ENCODE data around the gene DDR1.
A peak's percentile ranks its signal among the peaks of the same experiment; 100 is the strongest.

DDR1 gene

DNA sequence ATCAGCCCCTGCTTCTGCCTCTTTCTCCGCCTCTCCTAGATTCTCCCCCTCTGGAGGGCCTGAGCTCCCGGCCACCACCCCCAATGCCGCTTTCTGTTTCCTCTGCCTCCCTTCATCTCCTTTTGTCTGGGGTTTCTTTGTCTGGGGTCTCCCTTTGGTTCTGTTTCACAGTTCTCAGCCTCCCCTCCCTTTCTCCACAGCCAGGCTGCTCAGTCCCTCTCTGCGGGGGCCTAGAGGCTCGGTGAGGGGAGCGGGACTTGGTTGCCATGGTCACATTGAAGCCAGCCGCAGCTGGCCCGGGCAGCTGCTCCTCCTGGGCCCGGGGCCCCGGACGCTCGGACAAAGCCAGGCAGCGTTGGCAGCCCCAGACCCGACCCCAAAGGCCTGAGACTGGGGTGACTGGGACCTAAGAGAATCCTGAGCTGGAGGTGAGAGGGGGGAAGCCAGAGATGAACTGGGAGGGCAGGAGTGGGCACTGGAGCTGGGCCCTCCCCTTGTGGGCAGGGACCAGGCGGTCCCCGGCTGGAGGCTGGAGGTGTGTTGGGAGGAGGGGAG is 3.5 kb upstream of the DDR1 start:
- DNase-seq (ENCODE audit: low read depth in 4 of 4, low spot score in 1 of 4), result no peak

DNA sequence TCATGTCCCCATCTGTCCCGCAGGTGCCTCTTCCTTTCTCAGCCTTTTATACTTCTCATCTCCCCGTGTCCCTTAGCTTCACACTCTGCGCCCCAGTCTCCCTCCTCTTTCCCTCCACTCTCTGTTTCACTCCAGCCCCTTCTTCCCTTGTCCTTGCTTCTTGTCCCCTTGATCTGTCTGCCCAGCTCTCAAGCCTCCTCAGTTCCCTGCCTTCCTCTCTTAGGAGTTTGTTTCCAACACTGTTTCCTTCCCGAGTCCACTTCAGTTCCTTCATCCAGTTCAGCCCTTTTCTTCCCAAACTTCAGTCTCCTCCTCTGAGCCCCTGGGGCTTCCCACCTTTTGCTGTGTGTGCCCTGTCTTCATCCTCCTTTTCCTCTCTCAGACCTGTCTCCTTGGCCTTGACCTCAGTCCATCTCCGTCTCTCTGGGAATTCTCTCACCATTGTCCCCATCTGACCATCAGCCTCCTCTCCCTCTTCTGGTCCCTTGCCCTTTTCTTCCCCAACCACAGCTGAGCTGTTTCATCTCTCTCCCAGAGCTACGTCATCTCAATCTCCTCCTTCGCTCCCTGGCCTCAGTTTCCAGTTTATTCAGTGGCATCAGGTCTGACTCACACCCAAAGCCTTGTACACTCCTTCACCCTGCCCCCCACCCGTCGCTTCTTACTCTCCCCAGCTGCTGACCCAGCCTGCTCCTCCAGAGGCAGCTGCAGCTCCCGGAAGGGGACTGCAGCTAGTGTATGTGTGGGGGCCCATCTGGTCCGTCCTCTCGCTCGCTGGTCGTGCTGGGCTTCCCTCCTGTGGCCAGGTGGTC is 2.7 kb upstream of the DDR1 start:
- no peak for DNase-seq (ENCODE audit: low read depth in 4 of 4, low spot score in 1 of 4)

DNA sequence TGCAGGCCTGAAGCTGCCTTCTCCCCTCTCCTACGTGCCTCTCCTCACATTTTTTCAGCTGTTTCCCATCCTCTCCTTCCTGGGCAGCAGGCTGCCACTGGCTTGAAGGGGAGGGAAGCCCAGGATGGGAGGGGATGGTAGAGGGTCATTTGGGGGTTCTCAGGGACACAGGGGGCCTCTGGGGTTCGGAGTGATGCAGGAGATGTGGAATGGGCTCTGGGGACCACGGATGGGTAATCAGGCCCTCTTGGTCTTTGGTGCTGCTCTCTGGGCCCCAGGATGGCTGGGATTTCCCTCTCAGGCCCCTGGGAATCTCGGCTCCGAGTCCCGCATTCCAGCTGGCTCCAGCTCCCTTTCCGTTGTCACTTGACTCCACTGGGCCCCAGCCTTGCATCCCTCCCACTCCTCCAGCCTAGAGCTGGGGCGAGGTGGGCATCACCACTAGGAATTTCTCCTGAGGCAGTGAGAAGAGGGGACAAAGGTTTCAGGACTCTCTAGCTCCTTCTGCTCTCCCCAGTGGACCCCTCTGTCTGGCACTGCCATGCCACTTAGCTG is 2.0 kb upstream of the DDR1 start:
- no peak for DNase-seq (ENCODE audit: low read depth in 4 of 4, low spot score in 1 of 4)

DNA sequence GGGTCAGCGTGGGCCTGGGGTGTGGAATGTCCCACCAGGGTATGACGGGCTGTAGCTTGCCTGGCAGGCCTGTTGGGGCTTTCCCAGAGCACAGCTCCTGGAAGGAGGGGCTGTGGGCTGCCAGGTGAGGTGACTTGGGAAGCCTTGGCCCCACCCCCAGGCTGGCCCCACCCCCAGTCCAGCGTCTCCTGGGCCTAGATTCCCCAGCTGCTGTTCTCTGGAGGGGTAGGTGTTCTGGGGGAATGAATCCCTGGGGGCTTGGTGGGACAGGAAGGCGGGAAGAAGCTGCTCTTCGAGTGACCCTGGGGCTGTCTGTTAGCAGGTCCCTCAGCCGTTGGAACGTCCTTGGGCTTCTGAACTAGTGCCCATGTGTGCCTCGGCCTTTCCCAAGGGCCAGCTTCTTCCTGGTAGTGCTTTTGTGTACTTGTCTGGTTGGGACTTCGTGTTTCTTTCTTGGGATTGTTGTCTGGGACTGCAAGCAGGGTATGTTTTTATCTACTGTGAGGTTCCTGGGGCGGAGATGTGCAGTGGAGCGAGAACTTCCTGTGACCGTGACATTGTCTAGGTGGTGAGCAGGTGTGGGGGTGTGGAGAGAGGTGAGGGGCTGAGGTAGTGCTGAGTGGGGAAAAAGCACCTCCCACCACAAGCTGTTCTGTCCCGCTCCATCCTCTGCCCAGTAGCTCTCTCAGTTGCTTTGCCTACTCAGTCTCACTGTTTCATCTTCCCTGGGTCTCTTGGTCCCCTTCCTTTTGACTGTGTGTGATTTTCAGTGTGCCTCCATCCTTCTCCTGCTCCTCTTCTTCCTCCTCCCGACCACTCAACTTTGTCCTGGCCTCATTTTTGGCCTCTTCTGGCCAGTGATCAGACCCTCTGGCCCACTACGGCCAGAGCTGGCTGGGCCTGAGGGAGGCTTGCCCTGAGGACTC is 1.3 kb upstream of the DDR1 start:
- no peak for DNase-seq (ENCODE audit: low read depth in 4 of 4, low spot score in 1 of 4)

DNA sequence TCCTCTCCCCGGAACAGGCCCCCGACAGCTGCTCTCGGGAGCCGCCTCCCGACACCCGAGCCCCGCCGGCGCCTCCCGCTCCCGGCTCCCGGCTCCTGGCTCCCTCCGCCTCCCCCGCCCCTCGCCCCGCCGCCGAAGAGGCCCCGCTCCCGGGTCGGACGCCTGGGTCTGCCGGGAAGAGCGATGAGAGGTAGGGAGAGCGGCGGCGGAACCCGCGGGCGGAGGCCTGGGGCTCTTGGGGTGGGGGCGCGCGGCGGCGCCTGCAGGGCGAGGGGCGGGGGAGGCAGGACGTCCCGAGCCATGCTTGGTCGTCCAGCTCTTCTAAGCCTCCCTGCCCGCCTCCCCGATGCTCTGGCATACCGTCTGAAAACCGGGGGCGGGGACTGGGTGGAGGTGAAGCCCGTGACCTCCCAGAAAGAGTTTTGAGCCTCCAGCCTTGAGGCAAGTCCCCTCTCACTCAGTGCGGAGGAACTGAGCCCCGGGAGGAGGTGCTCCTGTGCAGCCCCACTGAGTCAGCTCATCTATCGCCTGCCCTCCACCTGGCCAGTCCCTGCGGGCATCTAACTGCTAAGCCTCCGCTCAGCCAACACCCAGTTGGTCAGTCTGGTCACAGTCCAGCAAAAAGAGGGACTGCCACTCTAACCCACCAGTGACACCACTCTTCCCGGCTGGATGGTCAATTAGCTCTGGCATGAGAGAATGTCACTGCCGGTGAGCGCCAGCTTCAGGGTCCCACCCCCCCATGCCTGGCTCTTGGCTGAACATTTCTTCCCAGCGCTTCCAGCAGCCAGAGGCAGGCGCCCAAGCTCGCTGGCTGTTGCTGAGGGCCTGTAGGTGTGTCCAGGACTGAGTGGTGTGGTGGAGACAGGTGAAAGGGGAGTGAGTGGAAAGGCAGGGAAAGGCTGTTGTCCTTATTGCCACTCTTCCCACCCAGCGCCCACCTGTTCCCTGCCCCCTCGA is 482 bp downstream of the DDR1 start:
- DNase-seq (ENCODE audit: low read depth in 4 of 4, low spot score in 1 of 4), result peak in 1 of 4 experiments; percentile 40

DNA sequence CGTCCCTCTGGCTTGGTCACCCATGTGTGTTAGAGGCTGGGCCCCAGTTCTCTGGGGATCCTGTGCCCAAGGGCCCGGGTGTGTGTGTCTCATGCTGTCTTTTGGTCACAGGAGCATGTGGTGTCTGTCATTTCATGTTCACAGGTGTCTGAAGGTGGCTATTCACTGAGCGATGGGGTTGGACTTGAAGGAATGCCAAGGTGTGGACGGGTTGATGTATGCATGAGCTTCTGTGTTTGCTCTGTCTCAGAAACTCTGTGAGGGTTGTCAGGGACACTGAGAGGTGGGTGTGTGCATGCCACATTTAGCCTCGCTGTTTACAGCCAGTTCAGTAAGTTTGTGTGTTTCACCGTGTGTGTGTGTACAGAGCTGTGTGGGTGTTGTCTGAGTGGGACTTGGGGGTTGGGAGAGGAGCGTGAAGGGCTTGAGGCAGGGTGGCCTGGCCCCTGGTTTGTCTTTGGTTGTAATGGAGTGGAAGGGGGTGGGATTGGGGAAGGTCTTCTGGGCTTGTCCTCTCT is 1.2 kb downstream of the DDR1 start:
- DNase-seq (ENCODE audit: low read depth in 4 of 4, low spot score in 1 of 4), result no peak

DNA sequence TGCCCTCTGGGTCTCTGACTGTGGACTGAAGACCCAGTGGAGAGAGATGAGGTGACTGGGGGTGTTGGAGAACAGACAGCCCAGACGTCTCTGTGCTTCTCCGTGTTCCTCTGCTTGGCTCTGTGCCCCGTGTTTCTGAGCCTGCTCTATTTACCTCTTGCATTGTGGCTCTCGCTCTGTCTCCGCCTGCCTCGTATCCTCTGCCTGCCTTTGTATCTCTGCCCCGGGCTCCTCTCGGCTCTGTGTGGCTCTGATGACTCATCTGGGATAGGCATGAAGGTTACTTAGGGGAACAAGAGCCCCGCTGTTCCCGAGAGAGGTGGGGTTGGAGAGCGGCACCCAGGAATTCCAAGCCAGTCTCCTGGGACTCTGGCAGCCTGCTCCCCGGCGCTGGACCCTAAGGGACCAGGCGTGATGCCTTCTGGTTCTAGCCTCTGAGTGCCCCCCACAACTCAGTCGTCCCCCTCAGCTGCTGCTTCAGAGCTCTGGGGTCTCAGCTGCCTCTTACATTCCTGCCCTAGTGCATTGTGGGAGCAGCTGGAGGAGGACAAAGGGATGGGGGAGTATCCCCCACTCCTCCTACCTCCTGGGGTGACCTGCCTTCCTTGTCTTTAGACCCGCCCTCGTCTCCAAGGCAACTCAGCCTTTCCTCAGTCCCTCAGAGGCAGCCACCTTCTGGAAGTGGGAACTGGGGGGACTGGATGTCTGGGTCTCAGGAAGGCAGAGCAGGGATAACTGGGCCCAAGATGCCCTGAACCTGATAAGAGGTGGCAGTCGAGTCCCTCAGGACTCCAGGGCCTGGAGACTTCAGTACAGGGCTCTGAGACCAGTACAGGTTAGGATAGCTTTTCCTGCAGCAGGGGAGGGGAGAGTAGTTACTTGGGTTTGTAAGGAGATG is 1.9 kb downstream of the DDR1 start:
- peak in 1 of 4 experiments; percentile 24 for DNase-seq (ENCODE audit: low read depth in 4 of 4, low spot score in 1 of 4)

DNA sequence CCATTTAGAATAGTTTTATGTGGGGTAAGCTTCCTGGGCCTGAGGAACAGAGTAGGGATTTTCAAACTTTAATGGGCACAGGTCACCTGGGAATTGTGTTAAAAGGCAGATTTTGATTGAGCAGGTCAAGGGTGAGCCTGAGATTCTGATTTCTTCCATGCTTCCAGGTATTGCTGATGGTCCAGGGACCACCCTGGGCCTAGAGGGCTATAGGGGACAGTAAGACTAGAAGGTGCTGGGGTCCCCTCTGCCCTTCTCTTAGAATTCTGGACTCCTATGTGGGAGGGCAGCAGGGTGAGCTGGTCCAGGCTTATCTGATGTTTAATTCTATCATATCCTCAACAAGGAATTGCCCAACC is 2.6 kb downstream of the DDR1 start:
- DNase-seq (ENCODE audit: low read depth in 4 of 4, low spot score in 1 of 4), result no peak

DNA sequence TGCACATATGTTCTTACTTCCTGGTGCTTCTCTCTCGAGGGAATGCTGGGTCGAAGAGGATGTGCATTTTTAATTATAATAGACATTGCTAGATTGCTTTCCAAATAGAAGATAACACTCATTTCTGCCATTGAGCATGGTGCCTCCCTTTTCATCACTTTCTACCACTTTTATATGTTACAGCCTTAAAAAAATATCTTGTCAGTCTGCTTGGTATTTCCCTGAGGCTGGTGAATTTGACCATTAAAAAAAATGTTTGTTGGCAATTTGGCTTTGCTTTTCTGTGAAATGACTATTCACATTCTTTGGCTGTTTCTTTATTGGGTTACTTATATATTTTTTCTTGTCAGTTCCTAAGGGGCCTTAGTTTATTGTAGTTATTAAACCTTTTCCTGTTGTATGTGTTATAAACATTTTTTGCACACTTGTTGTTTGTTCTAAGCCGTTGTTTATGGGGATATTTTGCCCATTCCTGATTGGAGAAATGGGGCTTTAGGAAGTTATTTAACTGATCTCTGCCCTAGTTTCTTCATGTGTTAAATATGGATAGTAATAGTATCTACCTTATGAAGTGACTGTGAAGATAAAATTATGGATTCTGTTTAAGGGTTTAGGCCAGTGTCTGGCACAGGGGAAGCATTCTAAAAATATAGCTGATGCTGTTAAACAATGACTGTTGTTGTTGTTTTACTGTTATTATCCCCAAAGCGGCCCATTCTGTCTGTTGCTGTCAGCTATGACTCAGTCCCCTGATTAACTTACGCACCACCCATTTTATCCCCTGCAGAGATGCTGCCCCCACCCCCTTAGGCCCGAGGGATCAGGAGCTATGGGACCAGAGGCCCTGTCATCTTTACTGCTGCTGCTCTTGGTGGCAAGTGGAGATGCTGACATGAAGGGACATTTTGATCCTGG is 3.8 kb downstream of the DDR1 start:
- DNase-seq (ENCODE audit: low read depth in 4 of 4, low spot score in 1 of 4), result no peak

DNA sequence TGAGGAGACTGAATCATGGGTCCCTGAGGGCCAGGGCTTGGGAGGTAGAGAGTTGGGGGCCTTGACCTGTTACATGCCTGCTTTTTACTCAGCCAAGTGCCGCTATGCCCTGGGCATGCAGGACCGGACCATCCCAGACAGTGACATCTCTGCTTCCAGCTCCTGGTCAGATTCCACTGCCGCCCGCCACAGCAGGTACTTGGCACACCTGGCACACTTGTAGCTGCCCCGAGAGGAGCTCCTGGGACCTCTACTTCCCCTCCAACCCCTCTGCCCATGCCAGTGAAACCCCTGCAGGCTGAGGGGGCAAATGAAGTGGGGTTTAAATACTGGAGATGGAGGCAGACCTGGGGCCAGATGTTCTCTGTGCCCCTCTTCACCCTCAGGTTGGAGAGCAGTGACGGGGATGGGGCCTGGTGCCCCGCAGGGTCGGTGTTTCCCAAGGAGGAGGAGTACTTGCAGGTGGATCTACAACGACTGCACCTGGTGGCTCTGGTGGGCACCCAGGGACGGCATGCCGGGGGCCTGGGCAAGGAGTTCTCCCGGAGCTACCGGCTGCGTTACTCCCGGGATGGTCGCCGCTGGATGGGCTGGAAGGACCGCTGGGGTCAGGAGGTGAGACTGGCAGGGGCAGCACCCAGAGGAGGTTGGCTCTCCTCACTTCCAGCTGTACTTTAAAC is 4.6 kb downstream of the DDR1 start:
- DNase-seq (ENCODE audit: low read depth in 4 of 4, low spot score in 1 of 4), result no peak

DNA sequence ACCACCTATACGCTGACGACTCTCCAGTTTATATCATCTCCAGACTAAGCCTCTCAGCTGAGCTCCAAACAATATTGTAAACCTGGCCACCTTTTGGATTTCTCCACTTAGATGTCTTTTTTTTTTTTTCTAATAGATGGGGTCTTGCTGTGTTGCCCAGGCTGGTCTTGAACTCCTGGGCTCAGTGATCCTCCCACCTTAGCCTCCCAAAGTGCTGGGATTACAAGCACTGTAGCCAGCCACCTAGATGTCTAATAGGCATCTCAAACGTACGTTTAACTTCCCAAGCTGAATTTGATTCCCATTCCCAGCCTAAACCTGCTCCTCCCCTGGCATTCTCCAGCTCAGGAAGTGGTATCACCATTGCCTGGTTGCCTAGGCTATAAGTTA is 5.2 kb downstream of the DDR1 start:
- DNase-seq (ENCODE audit: low read depth in 4 of 4, low spot score in 1 of 4), result no peak

DNA sequence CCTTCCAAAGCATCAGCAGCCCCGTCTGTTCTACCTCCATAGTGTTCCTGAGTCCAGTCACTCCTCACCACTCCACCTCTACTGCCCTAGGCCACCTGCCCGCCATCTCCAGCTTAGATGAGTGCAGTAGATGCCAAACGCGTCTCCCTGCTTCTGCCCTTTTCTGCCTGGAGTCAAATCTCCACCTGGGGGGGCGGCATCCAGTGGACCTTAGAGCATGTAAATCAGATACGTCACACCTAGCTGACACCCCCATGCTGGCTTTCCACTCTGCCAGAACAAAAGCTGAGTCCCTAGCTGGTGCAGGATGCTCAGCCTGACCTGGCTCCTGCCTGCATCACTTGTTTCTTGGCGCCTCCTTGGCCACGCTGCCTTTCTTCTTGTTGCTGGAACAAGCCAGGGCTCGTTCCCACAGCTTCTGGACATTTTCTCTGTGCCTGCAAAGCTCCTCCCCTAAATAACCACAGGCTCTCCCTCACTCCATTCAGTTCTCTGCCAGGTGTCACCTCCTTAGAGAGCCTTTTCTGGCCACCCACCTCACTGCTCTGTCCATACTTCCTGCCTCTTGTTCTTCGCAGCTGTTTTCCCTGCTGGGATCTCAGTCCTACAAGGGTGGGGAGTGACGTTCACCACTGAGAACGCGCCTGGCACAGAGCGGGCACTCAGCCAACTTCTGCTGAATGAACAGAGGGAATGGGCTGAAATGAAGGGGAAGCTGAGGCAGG is 5.8 kb downstream of the DDR1 start:
- DNase-seq (ENCODE audit: low read depth in 4 of 4, low spot score in 1 of 4), result no peak

DNA sequence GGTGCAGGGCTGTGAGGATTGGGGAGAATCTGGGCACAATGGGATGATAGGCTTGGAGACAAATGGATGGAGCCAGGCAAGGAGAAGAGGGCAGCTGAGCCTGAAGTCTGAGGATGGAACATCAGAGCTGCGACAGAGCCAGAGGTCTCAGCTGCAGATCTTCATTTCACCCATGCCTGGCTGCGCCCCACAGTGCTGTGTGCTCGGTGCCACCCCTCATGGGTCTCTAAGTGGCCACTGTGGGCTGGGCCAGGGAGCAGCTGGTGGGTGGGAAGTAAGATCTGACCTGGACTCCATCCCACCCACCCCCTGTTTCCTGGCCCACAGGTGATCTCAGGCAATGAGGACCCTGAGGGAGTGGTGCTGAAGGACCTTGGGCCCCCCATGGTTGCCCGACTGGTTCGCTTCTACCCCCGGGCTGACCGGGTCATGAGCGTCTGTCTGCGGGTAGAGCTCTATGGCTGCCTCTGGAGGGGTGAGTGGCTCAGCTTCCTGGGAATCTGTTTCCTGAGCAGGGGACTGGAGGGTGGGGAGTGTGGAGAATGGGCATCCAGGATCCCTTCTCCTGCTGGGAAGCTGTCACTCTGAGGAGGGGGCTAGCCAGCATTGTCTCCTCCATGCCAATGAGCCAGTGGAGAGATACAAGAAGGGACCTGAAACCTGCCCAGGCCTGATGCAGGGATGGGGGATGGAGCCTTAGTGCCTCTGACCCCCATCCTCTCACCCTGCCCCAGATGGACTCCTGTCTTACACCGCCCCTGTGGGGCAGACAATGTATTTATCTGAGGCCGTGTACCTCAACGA is 6.5 kb downstream of the DDR1 start:
- DNase-seq (ENCODE audit: low read depth in 4 of 4, low spot score in 1 of 4), result no peak

DNA sequence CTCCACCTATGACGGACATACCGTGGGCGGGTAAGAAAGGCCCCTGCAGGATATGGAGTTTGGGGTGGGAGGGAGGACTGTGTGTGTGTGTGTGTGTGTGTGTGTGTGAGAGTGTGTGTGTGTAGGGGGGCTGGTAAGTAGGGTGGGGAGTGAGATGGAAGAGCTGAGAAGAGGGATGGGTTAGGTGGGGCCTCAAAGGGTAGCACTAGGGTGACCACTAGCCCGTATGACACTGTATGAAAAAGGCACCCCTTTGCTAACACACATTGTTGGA is 7.1 kb downstream of the DDR1 start:
- DNase-seq (ENCODE audit: low read depth in 4 of 4, low spot score in 1 of 4), result no peak

DNA sequence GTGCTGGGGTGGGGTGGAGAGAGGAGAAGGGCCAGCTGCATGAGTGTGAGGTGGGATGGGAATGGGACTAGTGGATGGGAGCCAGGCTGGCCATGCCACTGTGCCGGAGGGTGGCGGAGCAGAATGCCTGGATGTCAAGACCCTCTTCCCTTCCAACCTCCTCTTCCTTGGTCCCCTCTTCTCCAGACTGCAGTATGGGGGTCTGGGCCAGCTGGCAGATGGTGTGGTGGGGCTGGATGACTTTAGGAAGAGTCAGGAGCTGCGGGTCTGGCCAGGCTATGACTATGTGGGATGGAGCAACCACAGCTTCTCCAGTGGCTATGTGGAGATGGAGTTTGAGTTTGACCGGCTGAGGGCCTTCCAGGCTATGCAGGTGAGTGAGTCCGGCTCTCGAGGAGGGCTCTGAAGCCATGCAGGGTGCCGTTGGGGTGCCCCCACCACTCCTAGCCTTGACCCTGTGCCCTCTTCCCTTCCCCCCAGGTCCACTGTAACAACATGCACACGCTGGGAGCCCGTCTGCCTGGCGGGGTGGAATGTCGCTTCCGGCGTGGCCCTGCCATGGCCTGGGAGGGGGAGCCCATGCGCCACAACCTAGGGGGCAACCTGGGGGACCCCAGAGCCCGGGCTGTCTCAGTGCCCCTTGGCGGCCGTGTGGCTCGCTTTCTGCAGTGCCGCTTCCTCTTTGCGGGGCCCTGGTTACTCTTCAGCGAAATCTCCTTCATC is 7.7 kb downstream of the DDR1 start:
- DNase-seq (ENCODE audit: low read depth in 4 of 4, low spot score in 1 of 4), result no peak
